Neutrophil (primary cell): ENCODE data around the gene FUS.
"Not testable (repeated sequence)": the region's sequence is repeated elsewhere in the genome, so short reads cannot be mapped to it uniquely, and the experiment has no call there.

Experiments used
- H3K27ac ChIP-seq: fragments of 200-600 bp; sonication (generic); 2 replicates; pipeline ENCODE4 v1.5.1; 2016; ENCODE audit warnings: mild to moderate bottlenecking, moderate library complexity
- H3K27me3 ChIP-seq: fragments of 200-600 bp; sonication (generic); 2 replicates; pipeline ENCODE4 v1.6.0; 2016; ENCODE audit warnings: mild to moderate bottlenecking
- H3K36me3 ChIP-seq: fragments of 200-600 bp; sonication (generic); 2 replicates; pipeline ENCODE4 v1.5.1; 2017
- H3K4me1 ChIP-seq, 2 experiments: fragments of 200-600 bp in 1 of 2; sonication (generic) in 1 of 2; 1 replicate in 1 of 2; 2 replicates in 1 of 2; pipeline versions ENCODE4 v1.5.1 to v1.6.1; 2013 to 2016; ENCODE audit warnings: low read depth in 1 of 2, low read length in 1 of 2, mild to moderate bottlenecking in 1 of 2, moderate library complexity in 1 of 2; ENCODE audit not compliant: control insufficient read depth in 1 of 2, insufficient read depth in 1 of 2
- H3K4me3 ChIP-seq, 2 experiments: fragments of 200-600 bp in 1 of 2; sonication (generic) in 1 of 2; 1 replicate in 1 of 2; 2 replicates in 1 of 2; pipeline ENCODE4 v1.5.1; 2013 to 2016; ENCODE audit warnings: low read depth in 1 of 2, low read length in 1 of 2, mild to moderate bottlenecking in 1 of 2, moderate library complexity in 1 of 2
- H3K9me3 ChIP-seq: fragments of 200-600 bp; sonication (generic); 2 replicates; pipeline ENCODE4 v1.5.1; 2016
- TF ChIP-seq, protein P1 (sequence below): fragments of 200-600 bp; sonication (generic); IDR thresholded peaks from 2 replicates; pipeline ENCODE4 v1.5.1; 2016; ENCODE audit warnings: antibody characterized with exemption

The FUS gene

GRCh38 chr16:31148896-31149295, 31.0 kb upstream of the FUS start:
- Histone ChIP-seq H3K9me3 (no peaks in the 10 kb centered on the region), H3K36me3 (no peaks in the 10 kb centered on the region), H3K27ac (no peak overlapping the region), H3K27me3 (peaks cover 12% of the 10 kb centered on the region), H3K4me3 (no peak overlapping the region), H3K4me1 (peaks cover 0 to 4% of the 10 kb centered on the region in 2 experiments)
- TF ChIP-seq, protein P1, sequence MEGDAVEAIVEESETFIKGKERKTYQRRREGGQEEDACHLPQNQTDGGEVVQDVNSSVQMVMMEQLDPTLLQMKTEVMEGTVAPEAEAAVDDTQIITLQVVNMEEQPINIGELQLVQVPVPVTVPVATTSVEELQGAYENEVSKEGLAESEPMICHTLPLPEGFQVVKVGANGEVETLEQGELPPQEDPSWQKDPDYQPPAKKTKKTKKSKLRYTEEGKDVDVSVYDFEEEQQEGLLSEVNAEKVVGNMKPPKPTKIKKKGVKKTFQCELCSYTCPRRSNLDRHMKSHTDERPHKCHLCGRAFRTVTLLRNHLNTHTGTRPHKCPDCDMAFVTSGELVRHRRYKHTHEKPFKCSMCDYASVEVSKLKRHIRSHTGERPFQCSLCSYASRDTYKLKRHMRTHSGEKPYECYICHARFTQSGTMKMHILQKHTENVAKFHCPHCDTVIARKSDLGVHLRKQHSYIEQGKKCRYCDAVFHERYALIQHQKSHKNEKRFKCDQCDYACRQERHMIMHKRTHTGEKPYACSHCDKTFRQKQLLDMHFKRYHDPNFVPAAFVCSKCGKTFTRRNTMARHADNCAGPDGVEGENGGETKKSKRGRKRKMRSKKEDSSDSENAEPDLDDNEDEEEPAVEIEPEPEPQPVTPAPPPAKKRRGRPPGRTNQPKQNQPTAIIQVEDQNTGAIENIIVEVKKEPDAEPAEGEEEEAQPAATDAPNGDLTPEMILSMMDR = no peak

- TF ChIP-seq, protein P1 = no peak
- Histone ChIP-seq H3K4me3 (no peak overlapping the region), H3K27me3 (peaks cover 12% of the 10 kb centered on the region), H3K4me1 (peaks cover 0 to 4% of the 10 kb centered on the region in 2 experiments), H3K36me3 (no peaks in the 10 kb centered on the region), H3K27ac (no peak overlapping the region), H3K9me3 (no peaks in the 10 kb centered on the region)
Observed at GRCh38 chr16:31149332-31149731, 30.6 kb upstream of the FUS start.

DNA sequence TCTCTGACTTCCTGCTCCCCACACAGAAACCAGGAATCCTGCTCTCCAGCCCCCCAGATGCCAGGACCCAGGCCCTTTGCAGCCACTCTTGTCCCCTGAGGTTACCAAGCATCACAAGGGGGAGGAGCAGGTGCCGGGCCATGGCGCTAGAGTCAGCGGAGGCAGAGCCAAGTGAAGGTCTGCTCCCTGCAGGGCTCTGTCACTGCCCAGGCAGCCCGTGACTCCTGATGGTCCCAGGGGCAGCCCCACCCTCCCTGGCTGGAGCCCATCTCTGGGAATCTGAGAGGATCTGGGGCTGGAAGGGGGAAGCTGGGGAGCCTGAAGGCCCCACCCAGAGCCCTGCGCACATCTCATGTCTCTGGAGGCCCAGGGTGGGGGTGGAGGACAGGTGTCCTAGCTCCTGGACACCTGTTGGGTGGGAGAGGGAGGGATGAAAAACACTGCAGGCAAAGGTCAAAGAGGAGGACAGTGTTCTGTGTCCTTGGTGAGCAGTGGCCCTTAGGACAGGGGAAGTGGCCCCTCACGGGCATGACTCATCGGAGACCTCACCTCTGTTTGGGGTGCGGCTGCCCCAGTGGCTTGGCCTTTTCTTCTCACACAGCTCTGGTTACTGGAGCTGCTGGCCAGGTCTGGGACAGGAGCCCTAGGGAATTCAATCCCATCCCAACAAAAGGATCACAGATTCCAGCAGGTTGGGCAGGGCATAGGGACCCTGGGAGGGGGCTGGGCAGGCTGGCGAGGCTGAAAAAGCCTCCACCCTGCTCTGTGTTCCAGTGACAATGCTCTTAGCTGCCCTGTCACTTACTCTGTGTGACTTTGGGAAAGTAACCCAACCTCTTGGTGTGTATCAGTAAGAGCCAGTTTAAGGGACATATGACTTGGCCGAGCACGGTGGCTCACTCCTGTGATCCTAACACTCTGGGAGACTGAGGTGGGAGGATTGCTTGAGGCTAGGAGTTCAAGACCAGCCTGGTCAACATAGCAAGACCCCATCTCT, 29.7 kb upstream of the FUS start, which contains the start of gene PRSS36:
Gene PRSS36 (minus strand): TSS at position 173 of the 997 bp plus-strand sequence. CDS start 31 bp downstream, at position 142.
- Histone ChIP-seq H3K9me3 (no peaks in the 10 kb centered on the region), H3K4me1 (peaks cover 0 to 4% of the 10 kb centered on the region in 2 experiments), H3K4me3 (no peak within 1 kb of the TSS), H3K27me3 (peaks cover 12% of the 10 kb centered on the region), H3K27ac (no peak within 1 kb of the TSS), H3K36me3 (no peaks in the 10 kb centered on the region)
- TF ChIP-seq, protein P1 = no peak

DNA sequence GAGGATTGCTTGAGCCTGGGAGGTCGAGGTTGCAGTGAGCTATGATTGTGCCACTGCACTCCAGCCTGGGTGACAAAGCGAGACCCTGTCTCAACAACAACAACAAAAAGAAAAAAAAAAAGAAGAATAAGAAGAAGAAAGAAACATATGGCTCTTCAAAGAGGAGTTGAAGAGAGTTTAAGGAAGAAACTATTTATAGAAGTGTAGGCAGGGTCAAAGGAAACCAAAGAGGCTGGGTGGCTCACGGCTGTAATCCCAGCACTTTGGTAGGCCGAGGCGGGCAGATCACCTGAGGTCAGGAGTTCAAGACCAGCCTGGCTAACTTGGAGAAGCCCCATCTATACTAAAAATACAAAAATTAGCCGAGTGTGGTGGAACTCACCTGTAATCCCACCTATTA, 29.0 kb upstream of the FUS start:
- not testable (repeated sequence) for H3K4me1 ChIP-seq, H3K9me3 ChIP-seq, H3K4me3 ChIP-seq, H3K36me3 ChIP-seq, H3K27ac ChIP-seq
- peaks cover 12% of the 10 kb centered on the region for H3K27me3 ChIP-seq

DNA sequence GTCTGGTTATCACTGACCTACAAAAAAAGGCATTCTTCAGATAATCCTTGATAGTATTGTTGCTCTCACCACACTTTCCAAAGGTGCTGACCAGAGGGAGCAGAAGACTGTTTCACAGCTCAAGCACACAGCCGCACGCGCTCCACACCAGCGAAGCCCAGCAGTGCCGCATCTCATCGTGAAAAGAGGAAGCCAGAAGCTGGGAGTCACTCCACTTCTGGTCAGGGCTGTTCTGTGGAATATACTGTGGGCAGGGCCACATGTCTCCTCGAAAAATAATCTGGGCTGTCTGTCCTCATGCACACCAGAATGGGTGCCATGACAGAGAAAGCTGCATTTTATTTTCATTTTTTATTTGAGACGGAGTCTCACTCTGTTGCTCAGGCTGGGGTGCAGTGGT, 22.8 kb upstream of the FUS start:
- Histone ChIP-seq H3K4me1 (peaks cover 5 to 6% of the 10 kb centered on the region in 2 experiments), H3K27ac (peak overlapping the region; percentile 25), H3K4me3 (no peak overlapping the region), H3K36me3 (no peaks in the 10 kb centered on the region), H3K9me3 (no peaks in the 10 kb centered on the region), H3K27me3 (no peaks in the 10 kb centered on the region)
- TF ChIP-seq, protein P1 = no peak

DNA sequence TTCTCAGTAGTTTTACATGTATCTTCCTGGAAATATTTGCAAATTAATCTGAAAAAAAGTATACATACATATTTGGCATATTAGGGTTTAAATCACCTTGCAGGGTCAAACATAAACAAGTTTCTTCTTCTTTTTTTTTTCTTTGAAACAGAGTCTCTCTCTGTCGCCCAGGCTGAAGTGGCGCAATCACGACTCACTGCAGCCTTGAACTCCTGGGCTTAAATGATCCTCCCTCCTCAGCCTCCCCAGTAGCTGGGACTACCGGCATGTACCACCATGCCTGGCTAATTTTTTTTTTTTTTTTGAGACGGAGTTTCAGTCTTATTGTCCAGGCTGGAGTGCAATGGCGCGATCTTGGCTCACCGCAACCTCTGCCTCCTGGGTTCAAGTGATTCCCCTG, 12.6 kb upstream of the FUS start:
- TF ChIP-seq, protein P1 = no peak
- Histone ChIP-seq H3K9me3 (no peaks in the 10 kb centered on the region), H3K27me3 (no peaks in the 10 kb centered on the region), H3K4me3 (no peak overlapping the region), H3K4me1 (peaks cover 4 to 10% of the 10 kb centered on the region in 2 experiments), H3K36me3 (no peaks in the 10 kb centered on the region), H3K27ac (no peak overlapping the region)
